ENCODE measurements around the gene FHOD3.

DNA sequence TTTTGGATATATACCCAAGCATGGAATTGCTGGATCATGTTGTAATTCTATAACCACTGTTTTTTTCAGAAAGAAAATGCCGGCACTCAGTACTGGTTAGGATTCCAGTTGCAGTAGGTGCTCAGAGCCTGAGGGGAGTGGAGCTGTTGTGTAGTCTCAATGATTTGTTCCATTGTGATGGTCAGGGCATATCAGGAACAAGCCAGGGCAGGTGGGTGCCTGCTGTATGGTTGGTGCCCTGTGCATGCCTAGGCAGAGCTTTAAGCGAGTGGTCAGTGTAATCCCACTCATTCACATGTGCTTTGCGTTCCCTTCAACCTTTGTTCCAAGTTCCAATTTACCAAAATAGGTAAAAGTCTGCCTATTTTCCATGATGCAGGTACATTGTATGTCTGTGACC, 100.9 kb downstream of the FHOD3 start:
- TF ChIP-seq RAD21 (IDR thresholded peaks at IDR 0.05; ENCODE audit: low read length), result no peak
- TF ChIP-seq, protein P1, sequence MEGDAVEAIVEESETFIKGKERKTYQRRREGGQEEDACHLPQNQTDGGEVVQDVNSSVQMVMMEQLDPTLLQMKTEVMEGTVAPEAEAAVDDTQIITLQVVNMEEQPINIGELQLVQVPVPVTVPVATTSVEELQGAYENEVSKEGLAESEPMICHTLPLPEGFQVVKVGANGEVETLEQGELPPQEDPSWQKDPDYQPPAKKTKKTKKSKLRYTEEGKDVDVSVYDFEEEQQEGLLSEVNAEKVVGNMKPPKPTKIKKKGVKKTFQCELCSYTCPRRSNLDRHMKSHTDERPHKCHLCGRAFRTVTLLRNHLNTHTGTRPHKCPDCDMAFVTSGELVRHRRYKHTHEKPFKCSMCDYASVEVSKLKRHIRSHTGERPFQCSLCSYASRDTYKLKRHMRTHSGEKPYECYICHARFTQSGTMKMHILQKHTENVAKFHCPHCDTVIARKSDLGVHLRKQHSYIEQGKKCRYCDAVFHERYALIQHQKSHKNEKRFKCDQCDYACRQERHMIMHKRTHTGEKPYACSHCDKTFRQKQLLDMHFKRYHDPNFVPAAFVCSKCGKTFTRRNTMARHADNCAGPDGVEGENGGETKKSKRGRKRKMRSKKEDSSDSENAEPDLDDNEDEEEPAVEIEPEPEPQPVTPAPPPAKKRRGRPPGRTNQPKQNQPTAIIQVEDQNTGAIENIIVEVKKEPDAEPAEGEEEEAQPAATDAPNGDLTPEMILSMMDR (conservative IDR thresholded peaks at IDR 0.05; ENCODE audit: low read depth, low read length), result no peak
- no peak for TF ChIP-seq CEBPB (IDR thresholded peaks at IDR 0.05; ENCODE audit: low read depth, low read length)
- no peak for TF ChIP-seq BHLHE40 (IDR thresholded peaks at IDR 0.05; ENCODE audit: low read depth, low read length)
- no peak for TF ChIP-seq MAFK (IDR thresholded peaks at IDR 0.05; ENCODE audit: low read depth, low read length)
- no peak for TF ChIP-seq POLR2A (IDR thresholded peaks at IDR 0.05; ENCODE audit: low read depth, low read length)
- TF ChIP-seq, protein P2, sequence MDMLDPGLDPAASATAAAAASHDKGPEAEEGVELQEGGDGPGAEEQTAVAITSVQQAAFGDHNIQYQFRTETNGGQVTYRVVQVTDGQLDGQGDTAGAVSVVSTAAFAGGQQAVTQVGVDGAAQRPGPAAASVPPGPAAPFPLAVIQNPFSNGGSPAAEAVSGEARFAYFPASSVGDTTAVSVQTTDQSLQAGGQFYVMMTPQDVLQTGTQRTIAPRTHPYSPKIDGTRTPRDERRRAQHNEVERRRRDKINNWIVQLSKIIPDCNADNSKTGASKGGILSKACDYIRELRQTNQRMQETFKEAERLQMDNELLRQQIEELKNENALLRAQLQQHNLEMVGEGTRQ (IDR thresholded peaks at IDR 0.05; ENCODE audit: low read depth, low read length), result no peak
- TF ChIP-seq CHD1 (IDR thresholded peaks at IDR 0.05; ENCODE audit: low read depth, low read length), result no peak

Data from IMR-90 (cell line).